Central memory CD8-positive, alpha-beta T cell (primary cell): ENCODE measurements around the gene OR7C2.

ENCODE experiments used
- ATAC-seq: fragments of 150-1000 bp; cut with Tn5 transposase; replicated peaks from 2 replicates; pipeline ENCODE4 v1.10.0; 2022; ENCODE audit warnings: mild to moderate bottlenecking, moderate FRiP score, moderate number of reproducible peaks; ENCODE audit not compliant: poor library complexity, severe bottlenecking; ENCODE audit errors: extremely low read depth
- DNase-seq, 2 donors: peaks; one replicate each; pipeline ENCODE4 v3.0.0; 2021; ENCODE audit warnings: low spot score in 2 of 2
- H3K27ac Mint-ChIP-seq: one replicate; pipeline ENCODE4 v1.8.0; 2022; ENCODE audit warnings: low read depth, mild to moderate bottlenecking, moderate library complexity, mixed read lengths
- H3K27me3 Mint-ChIP-seq: one replicate; pipeline ENCODE4 v1.8.0; 2022; ENCODE audit warnings: mixed read lengths
- H3K36me3 Mint-ChIP-seq: one replicate; pipeline ENCODE4 v1.8.0; 2022; ENCODE audit warnings: mild to moderate bottlenecking, moderate library complexity, mixed read lengths; ENCODE audit not compliant: insufficient read depth
- H3K4me1 Mint-ChIP-seq: one replicate; pipeline ENCODE4 v1.8.0; 2022; ENCODE audit warnings: mixed read lengths
- H3K4me3 Mint-ChIP-seq: one replicate; pipeline ENCODE4 v1.8.0; 2022; ENCODE audit warnings: mild to moderate bottlenecking, moderate library complexity, mixed read lengths
- H3K9me3 Mint-ChIP-seq: one replicate; pipeline ENCODE4 v1.8.0; 2022; ENCODE audit warnings: mixed read lengths

OR7C2 gene

GRCh38 chr19:14954071-14954655, 12.9 kb downstream of the OR7C2 start:
- no peaks in the 10 kb centered on the region for H3K4me1 Mint-ChIP-seq
- no peak overlapping the region for H3K4me3 Mint-ChIP-seq
- peaks cover 5% of the 10 kb centered on the region for H3K9me3 Mint-ChIP-seq
- H3K36me3 Mint-ChIP-seq: no peaks in the 10 kb centered on the region
- peaks cover 21% of the 10 kb centered on the region for H3K27me3 Mint-ChIP-seq
- H3K27ac Mint-ChIP-seq: no peak overlapping the region
- ATAC-seq (no peak), DNase-seq (no peak)

- H3K4me3 Mint-ChIP-seq: no peak overlapping the region
- H3K27me3 Mint-ChIP-seq: peaks cover 21% of the 10 kb centered on the region
- no peak for DNase-seq
- H3K36me3 Mint-ChIP-seq: peaks cover 2% of the 10 kb centered on the region
- no peak overlapping the region for H3K27ac Mint-ChIP-seq
- H3K4me1 Mint-ChIP-seq: no peaks in the 10 kb centered on the region
- peaks cover 11% of the 10 kb centered on the region for H3K9me3 Mint-ChIP-seq
- no peak for ATAC-seq
Measured at GRCh38 chr19:14957464-14957863, 16.2 kb downstream of the OR7C2 start.

GRCh38 chr19:14959263-14959662, 18.0 kb downstream of the OR7C2 start:
- Mint-ChIP-seq H3K27ac (no peak overlapping the region), H3K4me1 (no peaks in the 10 kb centered on the region), H3K4me3 (no peak overlapping the region), H3K9me3 (peaks cover 11% of the 10 kb centered on the region), H3K27me3 (peaks cover 11% of the 10 kb centered on the region), H3K36me3 (peaks cover 2% of the 10 kb centered on the region)
- ATAC-seq: no peak
- DNase-seq: no peak

- H3K4me3 Mint-ChIP-seq: no peak overlapping the region
- no peak for DNase-seq
- peaks cover 7% of the 10 kb centered on the region for H3K9me3 Mint-ChIP-seq
- ATAC-seq: no peak
- H3K27ac Mint-ChIP-seq: no peak overlapping the region
- H3K27me3 Mint-ChIP-seq: no peaks in the 10 kb centered on the region
- no peaks in the 10 kb centered on the region for H3K4me1 Mint-ChIP-seq
- H3K36me3 Mint-ChIP-seq: peaks cover 2% of the 10 kb centered on the region
Measured at GRCh38 chr19:14961956-14962685, 20.8 kb downstream of the OR7C2 start.

- Mint-ChIP-seq H3K27me3 (peaks cover under 1% of the 10 kb centered on the region), H3K27ac (no peak overlapping the region), H3K4me3 (no peak overlapping the region), H3K4me1 (no peaks in the 10 kb centered on the region), H3K36me3 (no peaks in the 10 kb centered on the region), H3K9me3 (no peaks in the 10 kb centered on the region)
- DNase-seq (no peak), ATAC-seq (no peak)
Measured at GRCh38 chr19:14968247-14968646, 27.0 kb downstream of the OR7C2 start.

- H3K27me3 Mint-ChIP-seq: peaks cover 25% of the 10 kb centered on the region
- DNase-seq: no peak
Measured at GRCh38 chr19:14971474-14971873, 30.2 kb downstream of the OR7C2 start.

GRCh38 chr19:14972676-14973075, 31.4 kb downstream of the OR7C2 start:
- no peak for ATAC-seq
- Mint-ChIP-seq H3K4me1 (no peaks in the 10 kb centered on the region), H3K9me3 (no peaks in the 10 kb centered on the region), H3K27me3 (peaks cover 36% of the 10 kb centered on the region), H3K36me3 (no peaks in the 10 kb centered on the region), H3K4me3 (no peak overlapping the region), H3K27ac (no peak overlapping the region)
- DNase-seq: no peak

More at GRCh38 chr19:14971474-14971873, 30.2 kb downstream of the OR7C2 start:
- Mint-ChIP-seq H3K9me3 (no peaks in the 10 kb centered on the region), H3K4me3 (no peak overlapping the region), H3K36me3 (no peaks in the 10 kb centered on the region), H3K27ac (no peak overlapping the region), H3K4me1 (no peaks in the 10 kb centered on the region)
- no peak for ATAC-seq

- H3K27ac Mint-ChIP-seq: no peak overlapping the region
- no peaks in the 10 kb centered on the region for H3K4me1 Mint-ChIP-seq
- H3K36me3 Mint-ChIP-seq: no peaks in the 10 kb centered on the region
- ATAC-seq: no peak
- no peak for DNase-seq
- no peaks in the 10 kb centered on the region for H3K9me3 Mint-ChIP-seq
- no peak overlapping the region for H3K4me3 Mint-ChIP-seq
- H3K27me3 Mint-ChIP-seq: peaks cover 53% of the 10 kb centered on the region
Measured at GRCh38 chr19:14974488-14974887, 33.2 kb downstream of the OR7C2 start.

GRCh38 chr19:14977128-14977527, 35.8 kb downstream of the OR7C2 start:
- DNase-seq (no peak), ATAC-seq (no peak)
- H3K36me3 Mint-ChIP-seq: no peaks in the 10 kb centered on the region
- no peak overlapping the region for H3K4me3 Mint-ChIP-seq
- peaks cover 75% of the 10 kb centered on the region for H3K27me3 Mint-ChIP-seq
- H3K9me3 Mint-ChIP-seq: no peaks in the 10 kb centered on the region
- H3K27ac Mint-ChIP-seq: no peak overlapping the region
- no peaks in the 10 kb centered on the region for H3K4me1 Mint-ChIP-seq

- H3K9me3 Mint-ChIP-seq: no peaks in the 10 kb centered on the region
- ATAC-seq (no peak), DNase-seq (no peak)
- no peak overlapping the region for H3K27ac Mint-ChIP-seq
- no peaks in the 10 kb centered on the region for H3K4me1 Mint-ChIP-seq
- H3K4me3 Mint-ChIP-seq: no peak overlapping the region
- no peaks in the 10 kb centered on the region for H3K36me3 Mint-ChIP-seq
- H3K27me3 Mint-ChIP-seq: peaks cover 74% of the 10 kb centered on the region
Measured at GRCh38 chr19:14978161-14978776, 37.0 kb downstream of the OR7C2 start.

- Mint-ChIP-seq H3K4me1 (no peaks in the 10 kb centered on the region), H3K27me3 (peaks cover 67% of the 10 kb centered on the region), H3K36me3 (no peaks in the 10 kb centered on the region), H3K4me3 (no peak within 1 kb of the TSS), H3K27ac (no peak within 1 kb of the TSS), H3K9me3 (no peaks in the 10 kb centered on the region)
- no peak for DNase-seq
- no peak for ATAC-seq
Measured at GRCh38 chr19:14979476-14980255, 38.4 kb downstream of the OR7C2 start, which contains the start of gene SLC1A6. Gene SLC1A6 (minus strand): TSS chr19:14979864. CDS start chr19:14972910, 6,954 bp downstream.

GRCh38 chr19:14985133-14985532, 43.8 kb downstream of the OR7C2 start:
- Mint-ChIP-seq H3K36me3 (no peaks in the 10 kb centered on the region), H3K4me1 (no peaks in the 10 kb centered on the region), H3K9me3 (no peaks in the 10 kb centered on the region), H3K4me3 (no peak overlapping the region), H3K27me3 (peaks cover 44% of the 10 kb centered on the region), H3K27ac (no peak overlapping the region)
- no peak for DNase-seq
- ATAC-seq: no peak
